GM21423 (cell line): ENCODE data around the gene PPDPF.
"Not testable (repeated sequence)": the region's sequence is repeated elsewhere in the genome, so short reads cannot be mapped to it uniquely, and the experiment has no call there.

Experiments used
- ATAC-seq: cut with Tn5 transposase; IDR thresholded peaks from one replicate; pipeline ENCODE4 v1.9.1; 2021; ENCODE audit warnings: mild to moderate bottlenecking, moderate library complexity; ENCODE audit not compliant: unreplicated experiment

Gene PPDPF

DNA sequence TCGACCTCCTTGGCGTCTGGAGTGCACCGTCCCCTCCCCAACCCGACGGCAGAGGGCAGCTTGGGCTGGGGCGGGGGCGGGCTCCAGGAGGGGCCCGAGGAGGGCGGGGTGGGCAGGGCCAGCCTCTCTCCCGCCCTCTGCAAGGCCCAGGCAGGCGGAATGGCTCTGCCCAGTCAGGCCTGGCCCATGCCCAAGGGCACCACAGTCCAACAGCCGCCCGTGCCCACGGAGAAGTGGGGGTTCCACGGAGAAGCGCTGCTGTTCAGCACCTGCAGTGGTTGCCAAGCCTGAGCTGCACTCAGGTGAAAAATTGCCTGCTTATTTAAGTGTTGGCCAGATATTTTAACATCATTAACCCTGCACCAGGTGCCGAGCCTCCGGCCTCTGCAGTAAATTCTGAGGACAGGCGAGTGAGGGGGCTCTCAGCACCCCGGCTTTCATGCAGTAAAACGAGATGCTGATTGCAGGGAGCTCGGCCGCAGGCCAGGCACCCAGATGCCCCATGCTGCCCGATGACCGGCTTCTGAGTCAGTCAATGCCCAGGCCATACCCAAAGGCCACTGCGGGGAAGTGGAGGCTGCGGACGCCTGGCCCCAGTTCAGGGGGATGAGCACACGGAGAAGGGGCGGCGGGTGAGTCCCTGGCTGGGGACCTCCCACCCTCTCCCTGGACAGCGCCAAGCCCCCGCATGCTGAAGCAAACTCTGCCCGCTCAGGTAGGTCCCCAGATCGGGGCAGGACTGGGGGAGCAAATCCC, 27.3 kb downstream of the PPDPF start, which contains the start of gene SRMS:
Gene SRMS (minus strand): TSS at position 25 of the 756 bp plus-strand sequence. CDS start 286 bp downstream, outside the sequence.
- ATAC-seq: no peak

DNA sequence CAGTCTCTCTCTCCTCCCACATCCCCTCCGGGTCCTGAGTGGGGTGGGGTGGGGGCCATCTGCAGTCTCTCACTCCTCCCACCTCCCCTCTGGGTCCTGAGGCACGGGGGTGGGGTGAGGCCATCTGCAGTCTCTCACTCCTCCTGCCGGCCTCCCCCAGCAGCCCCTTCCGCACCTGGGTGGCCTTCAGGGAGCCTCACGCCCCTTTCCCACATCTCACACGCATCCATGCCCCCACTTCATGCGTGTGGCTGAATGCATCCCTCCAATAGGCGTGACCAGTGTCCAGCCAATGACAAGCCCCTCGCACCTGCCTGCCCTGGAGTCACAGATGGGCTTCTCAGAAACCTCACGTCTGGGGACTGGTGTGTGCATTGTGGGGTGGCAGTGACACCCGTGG, 28.0 kb downstream of the PPDPF start:
- ATAC-seq: no peak

DNA sequence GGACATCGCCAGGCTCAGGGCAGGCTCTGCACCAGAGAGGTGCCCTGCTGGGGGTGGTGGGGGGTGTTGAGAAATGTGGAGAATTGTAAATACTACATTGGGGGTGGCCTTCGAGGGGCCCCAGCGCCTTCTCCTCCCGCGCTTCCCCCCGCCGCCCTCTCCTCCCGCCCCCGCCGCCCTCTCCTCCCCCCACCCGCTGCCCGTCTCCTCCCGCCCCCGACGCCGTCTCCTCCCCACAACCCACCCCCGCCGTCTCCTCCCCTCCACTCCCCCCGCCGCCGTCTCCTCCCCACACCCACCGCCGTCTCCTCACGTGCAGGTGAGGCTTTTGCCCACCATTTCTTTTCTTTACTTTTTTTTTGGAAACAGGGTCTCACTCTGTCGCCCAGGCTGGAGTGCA, 28.5 kb downstream of the PPDPF start:
- ATAC-seq: no peak

DNA sequence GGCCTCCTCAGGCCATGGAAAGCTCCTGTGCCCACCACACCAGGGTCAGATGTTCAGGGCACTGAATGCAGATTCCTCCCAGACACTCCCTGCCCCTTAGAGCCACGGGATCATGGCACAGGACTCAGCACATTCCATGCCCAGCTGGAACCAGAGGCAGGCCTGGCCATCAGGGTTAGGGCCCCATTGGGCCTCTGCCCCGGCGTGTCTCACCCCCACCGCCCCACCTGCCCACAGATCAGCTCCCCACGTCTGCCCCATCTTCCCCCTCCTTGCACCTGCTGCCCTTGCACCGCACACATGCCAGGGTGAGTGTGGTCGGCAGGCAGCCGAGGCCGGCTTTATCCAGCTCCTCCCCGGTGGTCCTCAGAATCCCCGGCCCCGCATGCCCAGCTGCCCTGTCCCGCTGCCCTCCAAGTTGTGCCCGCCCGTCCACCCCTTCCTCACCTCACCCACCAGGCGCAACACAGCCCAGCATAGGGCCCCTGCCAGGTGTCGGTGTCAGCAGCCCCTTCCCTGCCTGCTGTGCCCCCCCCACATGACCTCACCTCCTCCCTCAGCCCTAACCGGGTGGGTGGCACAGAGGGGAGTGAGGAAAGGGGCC, 29.2 kb downstream of the PPDPF start:
- ATAC-seq: no peak

DNA sequence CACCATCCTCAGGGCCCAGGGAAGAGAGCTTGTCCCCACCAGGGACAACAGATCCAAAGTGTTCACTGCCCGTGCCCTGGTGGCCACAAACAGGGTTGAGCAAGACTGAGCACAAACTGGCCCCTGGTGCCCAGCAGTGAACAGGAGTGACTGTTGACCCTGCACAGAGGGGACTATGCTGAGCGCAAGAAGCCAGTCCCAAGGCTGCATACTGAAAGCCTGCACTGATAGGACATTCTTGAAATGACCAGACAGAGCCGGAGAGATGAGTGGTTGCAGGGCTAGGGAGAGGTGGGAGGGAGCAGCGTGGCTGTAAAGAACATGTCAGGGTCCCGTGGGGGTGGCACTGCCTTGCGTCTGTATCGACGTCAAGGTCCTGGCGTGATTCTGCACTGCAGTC, 30.5 kb downstream of the PPDPF start:
- no peak for ATAC-seq

DNA sequence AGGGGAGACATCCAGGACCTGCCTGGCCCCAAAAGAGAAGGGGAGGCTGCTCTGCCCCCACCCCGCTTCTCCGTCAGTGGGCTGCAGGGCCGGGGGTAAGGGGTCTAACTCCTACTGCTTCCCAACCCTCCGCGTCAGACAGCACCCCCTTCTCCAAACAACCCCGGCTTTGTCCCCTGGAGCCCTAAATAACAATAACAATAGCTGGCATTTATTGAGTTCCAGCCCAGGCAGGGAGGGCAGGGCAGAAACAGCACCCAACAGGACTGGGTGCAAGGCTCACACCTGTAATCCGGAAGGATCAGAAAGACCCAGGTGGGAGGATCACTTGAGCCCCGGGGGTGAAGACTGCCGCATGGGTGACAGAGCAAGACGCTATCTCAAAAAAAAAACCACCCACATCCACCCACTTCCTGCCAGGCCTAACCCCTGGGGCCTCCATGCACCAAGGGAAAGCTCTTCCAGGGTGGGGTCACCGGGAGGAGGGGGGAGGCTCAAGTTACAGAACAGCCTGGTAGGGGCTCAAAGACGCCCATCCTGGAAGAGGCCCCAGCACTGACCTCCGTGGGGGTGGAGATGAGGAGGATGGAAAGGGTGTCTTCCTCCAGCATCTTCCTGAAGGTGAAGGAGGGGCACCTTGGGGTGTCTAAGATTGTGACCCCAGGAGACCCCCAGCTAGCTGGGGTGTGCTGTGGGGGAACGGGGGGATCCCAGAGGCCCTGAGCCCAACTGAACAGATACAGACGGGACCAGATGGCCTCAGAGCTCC, 32.1 kb downstream of the PPDPF start:
- peak; percentile 49 for ATAC-seq

DNA sequence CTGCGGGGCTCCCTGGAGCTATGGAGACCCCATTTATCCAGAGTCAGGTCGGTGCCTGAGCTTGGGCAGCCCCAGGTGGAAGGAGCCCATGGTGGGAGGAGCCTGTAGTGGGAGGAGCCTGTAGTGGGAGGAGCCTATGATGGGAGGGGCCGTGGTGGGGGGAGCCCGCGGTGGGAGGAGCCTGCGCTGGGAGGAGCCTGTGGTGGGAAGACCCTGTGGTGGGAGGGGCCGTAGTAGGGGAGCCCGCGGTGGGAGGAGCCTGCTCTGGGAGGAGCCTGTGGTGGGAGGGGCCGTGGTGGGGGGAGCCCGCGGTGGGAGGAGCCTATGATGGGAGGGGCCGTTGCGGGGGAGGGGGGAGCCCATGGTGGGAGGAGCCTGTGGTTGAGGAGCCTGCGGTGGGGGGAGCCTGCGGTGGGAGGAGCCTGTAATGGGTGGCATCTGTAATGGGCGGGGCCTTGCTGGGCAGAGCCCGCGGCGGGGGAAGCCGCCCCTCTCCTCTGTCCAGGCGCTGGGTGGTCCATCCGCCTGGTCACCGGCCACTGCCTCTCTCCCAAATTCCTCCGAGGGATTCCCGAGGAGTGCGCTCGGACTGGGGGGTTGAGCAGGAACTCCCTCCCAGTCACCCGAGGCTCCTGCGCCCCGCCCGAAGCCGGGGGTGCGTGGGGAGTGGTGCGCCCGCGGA, 32.8 kb downstream of the PPDPF start:
- peak; percentile 32 for ATAC-seq

DNA sequence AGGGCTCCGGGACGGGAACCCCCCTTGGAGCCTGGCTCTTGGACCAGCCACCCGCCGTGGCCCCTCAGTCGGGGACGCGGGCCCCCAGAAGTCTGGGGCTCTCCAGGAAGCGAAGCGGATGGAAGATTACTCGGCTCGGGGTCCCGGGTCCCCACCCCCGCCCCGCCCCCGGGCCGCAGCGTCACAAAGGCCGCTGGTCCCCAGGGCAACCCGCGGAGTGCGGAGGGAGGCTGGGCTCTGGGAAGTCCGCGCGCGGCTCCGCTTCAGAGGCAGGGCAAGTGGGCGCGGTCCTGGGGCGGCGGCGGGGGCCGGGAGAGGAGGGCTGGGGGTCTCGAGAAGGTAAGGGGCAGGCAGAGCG, 33.3 kb downstream of the PPDPF start, which contains the start of gene FNDC11:
Gene FNDC11 (plus strand): TSS at position 227 of the 358 bp plus-strand sequence. CDS start 1,505 bp downstream, outside the sequence.
- peak; percentile 24 for ATAC-seq

DNA sequence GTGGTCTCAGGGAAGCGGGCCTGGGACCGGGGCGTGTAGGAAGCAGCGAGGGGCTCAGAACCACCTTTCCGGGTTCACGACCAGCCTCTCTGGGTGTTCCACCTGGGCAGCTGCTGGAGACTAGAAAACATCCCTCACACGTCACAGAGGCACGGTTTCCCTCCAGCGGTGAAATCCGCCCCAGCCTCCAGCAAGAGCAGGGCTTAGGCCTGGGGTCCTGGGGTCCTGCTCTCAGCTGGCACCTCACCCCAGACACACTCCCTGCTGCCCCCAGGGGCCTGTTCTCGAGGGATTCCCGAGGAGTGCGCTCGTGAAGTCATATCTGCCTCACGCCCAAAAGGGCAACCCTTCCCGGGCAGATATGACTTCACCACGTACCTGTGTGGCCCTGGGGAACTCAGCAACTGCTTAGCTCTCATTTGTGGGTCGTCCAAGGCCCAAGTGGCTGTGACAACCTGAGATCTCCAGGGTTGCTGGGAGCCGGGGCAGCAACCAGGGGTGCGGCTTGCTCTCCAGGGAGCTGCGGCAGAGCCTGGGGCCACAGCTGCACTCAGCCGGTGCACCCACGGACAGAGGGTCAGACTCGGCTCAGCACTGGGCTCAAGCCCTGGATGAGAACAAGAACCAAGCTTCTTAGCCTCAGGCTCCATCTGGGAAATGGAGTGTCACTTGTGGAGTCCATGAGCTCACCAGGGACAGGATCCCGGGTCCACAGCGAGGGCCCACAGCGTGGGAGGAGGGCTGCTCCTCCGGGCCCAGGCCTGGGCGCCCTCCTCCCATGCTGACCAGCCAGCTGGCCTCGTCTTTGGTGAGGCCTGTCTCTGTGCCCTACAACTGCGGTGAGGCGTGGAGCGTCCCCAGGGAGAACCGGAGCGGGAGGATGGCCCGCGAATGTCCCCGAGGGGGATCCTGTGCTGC, 34.1 kb downstream of the PPDPF start:
- ATAC-seq: no peak

DNA sequence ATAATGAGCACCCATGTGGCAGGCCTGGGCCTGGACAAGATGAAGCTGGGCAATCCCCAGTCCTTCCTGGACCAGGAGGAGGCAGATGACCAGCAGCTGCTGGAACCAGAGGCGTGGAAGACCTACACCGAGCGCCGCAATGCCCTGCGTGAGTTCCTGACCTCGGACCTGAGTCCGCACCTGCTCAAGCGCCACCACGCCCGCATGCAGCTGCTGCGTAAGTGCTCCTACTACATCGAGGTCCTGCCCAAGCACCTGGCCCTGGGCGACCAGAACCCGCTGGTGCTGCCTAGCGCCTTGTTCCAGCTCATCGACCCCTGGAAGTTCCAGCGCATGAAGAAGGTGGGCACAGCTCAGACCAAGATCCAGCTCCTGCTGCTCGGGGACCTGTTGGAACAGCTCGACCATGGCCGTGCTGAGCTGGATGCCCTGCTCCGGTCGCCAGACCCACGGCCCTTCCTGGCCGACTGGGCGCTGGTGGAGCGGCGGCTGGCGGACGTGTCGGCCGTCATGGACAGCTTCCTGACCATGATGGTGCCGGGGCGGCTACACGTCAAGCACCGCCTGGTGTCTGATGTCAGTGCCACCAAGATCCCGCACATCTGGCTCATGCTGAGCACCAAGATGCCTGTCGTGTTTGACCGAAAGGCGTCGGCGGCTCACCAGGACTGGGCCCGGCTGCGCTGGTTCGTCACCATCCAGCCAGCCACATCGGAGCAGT, 35.3 kb downstream of the PPDPF start:
- no peak for ATAC-seq

DNA sequence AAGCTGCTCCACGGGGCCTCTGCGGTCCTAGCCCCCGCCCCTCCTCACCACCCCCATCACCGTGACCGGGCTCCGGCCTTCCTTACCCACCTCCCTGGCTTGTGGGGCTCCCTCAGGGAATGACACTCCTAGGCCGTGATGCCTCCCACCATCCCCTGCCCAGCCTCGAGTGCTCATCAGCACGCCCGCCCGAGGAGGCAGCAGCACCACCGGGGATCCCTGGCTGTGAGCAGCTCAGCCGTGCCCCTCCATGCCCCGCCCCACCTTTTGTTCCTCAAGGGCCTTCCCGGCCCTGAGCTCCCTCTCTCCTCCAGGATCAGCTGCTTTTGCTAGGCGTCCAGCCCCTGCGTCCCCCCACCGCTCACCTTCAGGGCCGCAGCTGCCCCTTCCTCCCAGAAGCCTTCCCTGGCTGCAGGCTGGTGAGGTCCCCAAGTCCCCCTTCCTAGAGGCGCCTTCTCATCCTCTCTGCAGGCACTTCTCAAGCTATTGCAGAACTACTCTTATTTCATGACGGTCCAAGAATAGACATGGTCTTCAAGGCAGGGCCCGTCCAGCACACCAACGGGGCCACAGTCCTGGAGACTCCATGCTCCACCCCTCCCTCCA, 36.4 kb downstream of the PPDPF start:
- no peak for ATAC-seq

DNA sequence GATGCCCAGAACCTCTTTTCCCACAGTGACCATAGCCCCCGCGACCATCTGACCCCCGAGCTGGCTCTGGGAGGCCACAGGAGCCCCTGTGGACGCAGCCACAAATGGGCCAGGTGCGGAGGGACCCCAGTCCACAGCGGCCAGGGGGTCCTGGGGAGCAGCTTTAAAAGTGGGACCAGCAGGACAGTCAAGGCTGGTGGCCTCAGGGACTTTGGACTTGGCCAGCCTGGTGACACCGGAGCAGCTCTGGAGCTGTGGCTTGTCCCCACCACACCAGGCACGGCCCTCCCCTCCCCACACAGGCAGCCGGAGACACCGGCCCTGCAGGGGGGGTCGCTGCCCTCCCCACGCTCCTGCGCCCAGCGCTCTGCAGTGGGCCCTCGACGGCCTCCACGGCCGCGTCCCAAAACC, 36.9 kb downstream of the PPDPF start:
- ATAC-seq: no peak

DNA sequence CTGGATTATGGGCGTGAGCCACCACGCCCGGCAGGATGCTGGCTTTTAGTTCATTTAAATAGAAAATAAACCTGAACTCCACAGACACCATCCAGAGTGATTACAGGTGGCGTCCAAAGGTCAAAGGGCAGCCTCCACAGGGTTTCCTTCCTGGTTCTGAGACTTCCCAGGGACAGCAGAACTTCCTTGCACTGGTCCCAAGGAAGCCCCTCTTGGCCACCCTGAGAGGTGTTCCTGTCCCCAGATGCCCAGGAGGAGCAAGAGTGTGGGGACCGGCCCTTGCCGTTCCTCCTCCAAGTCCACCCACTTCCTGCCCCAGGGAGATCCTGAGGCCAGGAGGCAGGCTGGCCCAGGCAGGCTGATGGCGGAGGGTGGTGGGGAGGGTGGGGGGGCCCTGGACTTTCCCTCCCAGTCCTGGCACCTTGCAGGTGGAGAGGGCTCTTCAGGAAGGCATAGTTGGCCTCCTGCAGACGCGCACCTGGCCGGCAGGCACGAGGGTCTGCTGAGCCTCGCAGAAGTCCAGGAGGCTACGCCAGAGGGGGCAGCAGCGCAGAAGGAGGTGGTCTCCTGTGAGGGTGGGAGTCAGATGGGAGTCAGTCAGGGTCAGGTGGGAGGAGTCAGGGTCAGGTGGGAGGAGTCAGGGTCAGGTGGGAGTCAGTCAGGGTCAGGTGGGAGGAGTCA, 38.4 kb downstream of the PPDPF start:
- no peak for ATAC-seq

DNA sequence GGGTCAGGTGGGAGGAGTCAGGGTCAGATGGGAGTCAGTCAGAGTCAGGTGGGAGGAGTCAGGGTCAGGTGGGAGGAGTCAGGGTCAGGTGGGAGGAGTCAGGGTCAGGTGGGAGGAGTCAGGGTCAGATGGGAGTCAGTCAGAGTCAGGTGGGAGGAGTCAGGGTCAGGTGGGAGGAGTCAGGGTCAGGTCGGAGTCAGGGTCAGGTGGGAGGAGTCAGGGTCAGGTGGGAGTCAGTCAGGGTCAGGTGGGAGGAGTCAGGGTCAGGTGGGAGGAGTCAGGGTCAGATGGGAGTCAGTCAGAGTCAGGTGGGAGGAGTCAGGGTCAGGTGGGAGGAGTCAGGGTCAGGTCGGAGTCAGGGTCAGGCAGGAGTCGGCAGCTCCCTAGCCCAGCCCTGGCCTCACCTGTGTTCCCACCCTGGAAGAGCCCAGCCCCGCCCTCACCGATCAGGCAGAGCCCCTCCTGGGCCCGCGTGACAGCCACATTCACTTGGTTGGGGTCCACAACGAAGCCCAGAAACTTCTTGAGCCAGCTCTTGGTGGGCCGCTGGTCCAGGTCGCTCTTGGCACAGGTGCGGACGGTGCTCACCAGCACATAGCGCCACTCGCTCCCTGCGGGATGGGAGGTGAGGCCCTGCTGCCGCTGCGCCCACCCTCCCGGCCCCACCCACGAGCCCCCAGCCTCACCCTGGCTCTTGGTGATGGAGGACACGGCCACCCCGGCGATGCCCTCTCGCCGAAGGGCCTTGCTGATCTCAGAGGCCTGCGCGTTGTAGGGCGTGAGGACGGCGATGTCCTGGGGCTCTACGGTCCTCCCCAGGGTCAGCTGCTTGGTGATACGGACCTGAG, 39.1 kb downstream of the PPDPF start:
- ATAC-seq: not testable (repeated sequence)

DNA sequence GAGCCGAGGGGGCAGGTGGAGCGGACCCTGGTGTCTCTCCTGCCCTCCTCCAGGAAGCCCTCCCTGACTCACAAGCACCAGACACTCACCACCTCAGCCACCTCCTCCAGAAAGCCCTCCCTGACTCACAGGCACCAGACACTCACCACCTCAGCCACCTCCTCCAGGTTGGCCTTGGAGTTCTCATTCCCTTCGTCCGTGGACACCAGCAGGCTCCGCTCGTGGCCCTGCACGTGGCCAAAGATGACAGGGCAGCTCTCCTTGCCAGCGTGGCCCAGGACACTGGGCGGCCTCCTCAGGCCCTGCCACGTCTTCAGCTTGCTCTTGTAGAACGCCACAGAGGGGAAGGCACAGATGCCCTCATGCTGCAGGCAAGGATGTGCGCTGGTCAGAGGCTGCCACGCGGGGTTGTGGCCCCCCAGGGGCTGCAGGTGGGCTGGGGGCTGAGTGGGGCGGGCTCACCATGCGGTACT, 39.8 kb downstream of the PPDPF start:
- no peak for ATAC-seq

DNA sequence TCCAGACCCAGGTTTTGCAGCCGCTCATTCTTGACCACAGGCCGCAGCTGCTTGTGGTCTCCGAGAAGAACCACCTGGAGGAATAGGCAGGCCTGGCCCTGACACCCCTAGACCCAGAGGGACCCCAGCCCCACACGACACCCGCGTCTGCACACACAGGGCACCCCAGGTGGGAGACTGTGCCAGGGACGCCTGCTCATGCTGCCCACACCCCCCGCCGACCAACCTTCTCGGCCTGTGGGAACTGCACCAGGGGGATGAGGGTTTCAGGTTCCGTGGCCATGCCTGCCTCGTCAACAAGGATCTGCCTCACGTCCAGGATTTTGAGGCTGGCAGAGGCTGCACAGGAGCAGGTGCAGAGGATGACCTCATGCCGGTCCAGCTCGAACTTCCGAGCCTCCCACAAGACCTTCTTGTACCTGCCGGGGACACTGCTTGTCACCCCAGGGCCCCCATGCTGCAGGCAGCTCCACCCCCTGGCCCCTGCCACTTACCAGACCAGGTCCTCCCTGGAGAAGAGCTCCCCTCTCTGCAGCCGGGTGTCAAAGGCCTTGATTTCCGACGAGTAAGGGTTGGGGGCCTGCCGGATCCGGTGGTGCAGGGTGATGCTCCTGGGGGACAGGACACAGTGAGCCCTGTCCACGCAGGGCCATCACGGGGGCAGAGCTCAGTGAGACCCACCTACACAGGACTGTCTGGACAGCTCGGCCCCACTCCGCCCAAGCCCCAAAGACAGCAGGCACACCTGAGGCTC, 40.5 kb downstream of the PPDPF start:
- no peak for ATAC-seq
